ENCODE data around the gene TUT1. TPM values are rescaled to one million over a fixed set of nuclear protein-coding genes. Genes with fewer than 3 reads are reported as not detected.

Gene TUT1
- total and polyA plus RNA-seq, 2 of the 4 experiments (the other 2 are of a cell fraction), result 4.3 to 10.1 TPM

GRCh38 chr11:62546929-62547625, 44.2 kb downstream of the TUT1 start:
- H4K5ac ChIP-seq (ENCODE audit: low read depth, low read length), result peak overlapping the region; percentile 62
- H3K27ac ChIP-seq (ENCODE audit: insufficient read depth, low read length), result peak overlapping the region; percentile 94
- H2BK20ac ChIP-seq (ENCODE audit: low read depth, low read length), result peak overlapping the region; percentile 39; the same call in 1 of the 2 replicates
- peak overlapping the region; percentile 66; the same call in 1 of the 3 replicates for H2BK15ac ChIP-seq (ENCODE audit: low read depth, low read length)
- peak overlapping the region; percentile 69; the same call in 1 of the 2 replicates for H3K56ac ChIP-seq (ENCODE audit: extremely low read depth, insufficient read depth, low read length)
- peak overlapping the region; percentile 79; the same call in 1 of the 2 replicates for H2BK120ac ChIP-seq (ENCODE audit: low read depth, low read length)
- H3K4me3 ChIP-seq (ENCODE audit: insufficient read depth, low read depth, low read length), result peak overlapping the region; percentile 85
- POLR2A ChIA-PET (ENCODE audit: unreplicated experiment), result interaction anchor here (0.5 to 1.1 kb wide), 3 partner anchors 9 to 137 kb away, joined by 3 to 8 read pairs (median 8); no protein-coding TSS in a partner anchor
- H4K91ac ChIP-seq (ENCODE audit: insufficient read depth, low read depth, low read length), result peak overlapping the region; percentile 78
- CTCF ChIA-PET, result interaction anchor here (0.9 to 2.3 kb wide), 2 partner anchors 13 to 122 kb away, joined by 3 to 7 read pairs; no protein-coding TSS in a partner anchor
- H3K4me2 ChIP-seq (ENCODE audit: low read depth, low read length), result peak overlapping the region; percentile 95
- intact Hi-C loops (cut with micrococcal nuclease) (no loop called here), in situ Hi-C loops (cut with MboI; ENCODE audit: low sequenced_read_pairs) (no loop called here), dilution Hi-C loops (cut with HindIII; ENCODE audit: low sequenced_read_pairs, unreplicated experiment) (no loop called here)
- H3K23ac ChIP-seq (ENCODE audit: low read depth, low read length), result peak overlapping the region; percentile 76
- peaks cover 7% of the 10 kb centered on the region for H3K36me3 ChIP-seq (ENCODE audit: control insufficient read depth, insufficient read depth, low read length)
- H3K14ac ChIP-seq (replicated peaks; ENCODE audit: low read depth, low read length), result peak overlapping the region; percentile 73
- H3K4me1 ChIP-seq (ENCODE audit: control insufficient read depth, insufficient read depth, low read length), result peaks cover 19% of the 10 kb centered on the region
- no peaks in the 10 kb centered on the region for H3K27me3 ChIP-seq (ENCODE audit: control insufficient read depth, insufficient read depth, low read length)
- TF ChIP-seq ELK1 (IDR thresholded peaks at IDR 0.05; ENCODE audit: borderline replicate concordance, low read depth, low read length) (no peak), MAZ (IDR thresholded peaks at IDR 0.05; ENCODE audit: borderline replicate concordance, low read depth, low read length) (peak; percentile 26; the same call in 1 of the 2 replicates)
- ATAC-seq (ENCODE audit: low read depth), result peak; percentile 1
- H3K9me3 ChIP-seq (ENCODE audit: control insufficient read depth, insufficient read depth, low read length), result no peaks in the 10 kb centered on the region
- no TSS peak for BruUV-seq (replicated peaks)
- H3K9me1 ChIP-seq (ENCODE audit: insufficient read depth, low read length), result peaks cover 8% of the 10 kb centered on the region
- peaks cover 35% of the 10 kb centered on the region for H4K20me1 ChIP-seq (ENCODE audit: insufficient read depth, low read length)
- 8% methylated on average over 12 of the region's 40 CpGs; no CpG with 5 or more reads in 1 of the 2 experiments for WGBS, 2 experiments (ENCODE audit: extremely low coverage in 2 of 2, insufficient read length in 1 of 2)
- H2AK5ac ChIP-seq (ENCODE audit: low read depth, low read length), result peak overlapping the region; percentile 47
- peak overlapping the region; percentile 91 for H3K9ac ChIP-seq (ENCODE audit: low read depth, low read length)
- peak overlapping the region; percentile 67 for H2BK5ac ChIP-seq (ENCODE audit: low read depth, low read length, poor library complexity, severe bottlenecking)
- H3K79me1 ChIP-seq (ENCODE audit: low read depth in 1 of 2, low read length in 2 of 2), result peaks cover 3 to 47% of the 10 kb centered on the region in 2 experiments; a peak in 2 of 4 replicates
- DNase-seq, result peak; percentile 49
- H3K18ac ChIP-seq (ENCODE audit: low read depth, low read length), result peak overlapping the region; percentile 84
- peak overlapping the region; percentile 97 for H2AK9ac ChIP-seq (replicated peaks; ENCODE audit: low read depth, low read length, poor library complexity)
- H3K4ac ChIP-seq (ENCODE audit: low read depth, low read length), result peak overlapping the region; percentile 97
- peak overlapping the region; percentile 67 to 81 for H4K8ac ChIP-seq (ENCODE audit: low read depth in 2 of 2, low read length in 2 of 2)
- H2AFZ ChIP-seq (replicated peaks; ENCODE audit: low read length, poor library complexity), result peak overlapping the region; percentile 85
